Measurements from ENCODE around the gene SLC4A9.
"Not testable (repeated sequence)": the region's sequence is repeated elsewhere in the genome, so short reads cannot be mapped to it uniquely, and the experiment has no call there.

The SLC4A9 gene

GRCh38 chr5:140413230-140413629 lies 53.2 kb downstream of the SLC4A9 start:
- H3K9me3 ChIP-seq = no peaks in the 10 kb centered on the region
- H3K4me1 ChIP-seq (ENCODE audit: control insufficient read depth in 1 of 2, insufficient read depth in 1 of 2, low read depth in 1 of 2, low read length in 1 of 2) = peaks cover 0 to 4% of the 10 kb centered on the region in 2 experiments
- no peak overlapping the region for H3K4me3 ChIP-seq (ENCODE audit: low read depth in 1 of 2, low read length in 1 of 2)
- H3K27me3 ChIP-seq = no peaks in the 10 kb centered on the region
- H3K36me3 ChIP-seq = peaks cover 13% of the 10 kb centered on the region
- TF ChIP-seq, protein P1, sequence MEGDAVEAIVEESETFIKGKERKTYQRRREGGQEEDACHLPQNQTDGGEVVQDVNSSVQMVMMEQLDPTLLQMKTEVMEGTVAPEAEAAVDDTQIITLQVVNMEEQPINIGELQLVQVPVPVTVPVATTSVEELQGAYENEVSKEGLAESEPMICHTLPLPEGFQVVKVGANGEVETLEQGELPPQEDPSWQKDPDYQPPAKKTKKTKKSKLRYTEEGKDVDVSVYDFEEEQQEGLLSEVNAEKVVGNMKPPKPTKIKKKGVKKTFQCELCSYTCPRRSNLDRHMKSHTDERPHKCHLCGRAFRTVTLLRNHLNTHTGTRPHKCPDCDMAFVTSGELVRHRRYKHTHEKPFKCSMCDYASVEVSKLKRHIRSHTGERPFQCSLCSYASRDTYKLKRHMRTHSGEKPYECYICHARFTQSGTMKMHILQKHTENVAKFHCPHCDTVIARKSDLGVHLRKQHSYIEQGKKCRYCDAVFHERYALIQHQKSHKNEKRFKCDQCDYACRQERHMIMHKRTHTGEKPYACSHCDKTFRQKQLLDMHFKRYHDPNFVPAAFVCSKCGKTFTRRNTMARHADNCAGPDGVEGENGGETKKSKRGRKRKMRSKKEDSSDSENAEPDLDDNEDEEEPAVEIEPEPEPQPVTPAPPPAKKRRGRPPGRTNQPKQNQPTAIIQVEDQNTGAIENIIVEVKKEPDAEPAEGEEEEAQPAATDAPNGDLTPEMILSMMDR (IDR thresholded peaks at IDR 0.05) = no peak
- H3K27ac ChIP-seq = no peak overlapping the region

DNA sequence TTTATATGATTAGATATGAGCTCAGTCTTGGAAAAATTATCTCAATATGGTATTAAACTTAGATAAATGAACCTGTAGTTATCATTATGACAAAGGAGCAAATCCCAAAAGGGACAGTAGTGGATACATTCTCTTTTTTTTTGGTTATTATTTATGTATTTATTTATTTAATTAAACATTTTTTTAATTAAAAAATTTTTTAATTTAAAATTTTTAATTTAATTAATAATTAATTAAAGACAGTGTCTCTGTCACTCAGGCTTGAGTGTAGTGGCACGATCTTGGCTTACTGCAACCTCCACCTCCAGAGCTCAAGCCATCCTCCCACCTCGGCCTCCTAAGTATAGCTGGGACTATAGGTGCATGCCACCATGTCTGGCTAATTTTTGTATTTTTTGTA lies 57.2 kb downstream of the SLC4A9 start:
- no peak overlapping the region for H3K27ac ChIP-seq
- peaks cover 0 to 2% of the 10 kb centered on the region in 2 experiments for H3K4me1 ChIP-seq (ENCODE audit: control insufficient read depth in 1 of 2, insufficient read depth in 1 of 2, low read depth in 1 of 2, low read length in 1 of 2)
- TF ChIP-seq, protein P1 (IDR thresholded peaks at IDR 0.05) = no peak
- H3K27me3 ChIP-seq = no peaks in the 10 kb centered on the region
- H3K36me3 ChIP-seq = peaks cover 8% of the 10 kb centered on the region
- H3K4me3 ChIP-seq (ENCODE audit: low read depth in 1 of 2, low read length in 1 of 2) = no peak overlapping the region
- H3K9me3 ChIP-seq = no peaks in the 10 kb centered on the region

- peaks cover 0 to 2% of the 10 kb centered on the region in 2 experiments for H3K4me1 ChIP-seq (ENCODE audit: control insufficient read depth in 1 of 2, insufficient read depth in 1 of 2, low read depth in 1 of 2, low read length in 1 of 2)
- H3K4me3 ChIP-seq (ENCODE audit: low read depth in 1 of 2, low read length in 1 of 2) = no peak overlapping the region
- H3K27me3 ChIP-seq = no peaks in the 10 kb centered on the region
- H3K9me3 ChIP-seq = no peaks in the 10 kb centered on the region
- H3K36me3 ChIP-seq = no peaks in the 10 kb centered on the region
- no peak overlapping the region for H3K27ac ChIP-seq
- TF ChIP-seq, protein P1 (IDR thresholded peaks at IDR 0.05) = no peak
Observed at GRCh38 chr5:140418862-140419520, 59.0 kb downstream of the SLC4A9 start.

DNA sequence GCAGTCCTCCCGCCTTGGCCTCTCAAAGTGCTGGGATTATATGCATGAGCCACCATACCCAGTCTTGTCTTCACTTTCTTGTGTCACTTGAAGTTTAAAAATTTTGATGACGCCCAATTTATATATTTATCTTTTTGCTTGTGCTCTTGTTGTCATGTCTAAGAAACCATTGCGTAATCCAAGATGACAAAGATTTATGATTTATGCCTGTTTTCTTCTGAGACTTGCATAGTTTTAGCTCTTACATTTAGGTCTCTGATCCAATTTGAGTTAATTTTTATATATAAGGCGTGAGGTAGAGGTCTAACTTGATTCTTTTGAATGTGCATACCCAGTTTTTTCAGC lies 60.2 kb downstream of the SLC4A9 start:
- peaks cover 0 to 2% of the 10 kb centered on the region in 2 experiments for H3K4me1 ChIP-seq (ENCODE audit: control insufficient read depth in 1 of 2, insufficient read depth in 1 of 2, low read depth in 1 of 2, low read length in 1 of 2)
- no peaks in the 10 kb centered on the region for H3K27me3 ChIP-seq
- TF ChIP-seq, protein P1 (IDR thresholded peaks at IDR 0.05) = no peak
- H3K9me3 ChIP-seq = no peaks in the 10 kb centered on the region
- H3K27ac ChIP-seq = peak overlapping the region; percentile 45
- no peaks in the 10 kb centered on the region for H3K36me3 ChIP-seq
- no peak overlapping the region for H3K4me3 ChIP-seq (ENCODE audit: low read depth in 1 of 2, low read length in 1 of 2)

- no peaks in the 10 kb centered on the region for H3K36me3 ChIP-seq
- peak overlapping the region; percentile 19 for H3K27ac ChIP-seq
- H3K4me3 ChIP-seq (ENCODE audit: low read depth in 1 of 2, low read length in 1 of 2) = no peak overlapping the region
- no peaks in the 10 kb centered on the region for H3K9me3 ChIP-seq
- TF ChIP-seq, protein P1 (IDR thresholded peaks at IDR 0.05) = no peak
- peaks cover 0 to 2% of the 10 kb centered on the region in 2 experiments for H3K4me1 ChIP-seq (ENCODE audit: control insufficient read depth in 1 of 2, insufficient read depth in 1 of 2, low read depth in 1 of 2, low read length in 1 of 2)
- no peaks in the 10 kb centered on the region for H3K27me3 ChIP-seq
Observed at GRCh38 chr5:140420665-140421361, 60.8 kb downstream of the SLC4A9 start.

DNA sequence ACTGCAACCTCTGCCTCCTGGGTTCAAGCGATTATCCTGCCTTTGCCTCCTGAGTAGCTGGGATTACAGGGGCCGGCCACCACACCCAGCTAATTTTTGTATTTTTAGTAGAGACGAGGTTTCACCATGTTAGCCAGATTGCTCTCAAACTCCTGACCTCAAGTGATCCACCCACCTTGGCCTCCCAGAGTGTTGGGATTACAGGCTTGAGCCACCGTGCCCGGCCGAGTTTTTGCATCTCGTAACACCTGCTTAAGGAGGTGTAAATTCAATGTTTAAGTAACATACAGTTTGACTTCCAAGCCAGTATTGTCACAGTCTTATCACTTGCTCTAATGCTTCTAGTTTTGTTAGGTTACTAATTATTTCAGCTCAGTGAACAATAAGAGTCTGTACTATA lies 61.4 kb downstream of the SLC4A9 start:
- H3K27ac ChIP-seq; H3K27me3 ChIP-seq; H3K36me3 ChIP-seq; H3K9me3 ChIP-seq; H3K4me3 ChIP-seq (ENCODE audit: low read depth in 1 of 2, low read length in 1 of 2); H3K4me1 ChIP-seq (ENCODE audit: control insufficient read depth in 1 of 2, insufficient read depth in 1 of 2, low read depth in 1 of 2, low read length in 1 of 2): not testable (repeated sequence)

Measured in neutrophil (primary cell).